NCI-H774 (cell line): ENCODE results near the gene IFNA17.
A peak's percentile ranks its signal among the peaks of the same experiment; 100 is the strongest.
"Not testable (repeated sequence)": the region's sequence is repeated elsewhere in the genome, so short reads cannot be mapped to it uniquely, and the experiment has no call there.

Experiments
- DNase-seq: peaks from one replicate; lab custom pipeline; 2025; lab: John Stamatoyannopoulos, UW

Gene IFNA17

GRCh38 chr9:21210782-21211181, 17.2 kb downstream of the IFNA17 start:
- not testable (repeated sequence) for DNase-seq

- DNase-seq = no peak
Observed at GRCh38 chr9:21210311-21210710, 17.7 kb downstream of the IFNA17 start.

GRCh38 chr9:21207043-21207442, 21.0 kb downstream of the IFNA17 start, which contains the start of gene IFNA10:
Gene IFNA10, minus strand, starts transcription at chr9:21207143. Its CDS starts 46 bp downstream, at chr9:21207097.
- DNase-seq = not testable (repeated sequence)

GRCh38 chr9:21205204-21205603, 22.8 kb downstream of the IFNA17 start:
- DNase-seq = no peak

GRCh38 chr9:21202105-21202504, 25.9 kb downstream of the IFNA17 start, which contains the start of gene IFNA7:
Gene IFNA7, minus strand, starts transcription at chr9:21202205. Its CDS starts 40 bp downstream, at chr9:21202165.
- DNase-seq = not testable (repeated sequence)

- peak; percentile 25 for DNase-seq
Observed at GRCh38 chr9:21194867-21195776, 32.9 kb downstream of the IFNA17 start.

GRCh38 chr9:21187487-21187886, 40.5 kb downstream of the IFNA17 start, which contains the start of gene IFNA4:
Gene IFNA4, minus strand, starts transcription at chr9:21187587. Its CDS starts 56 bp downstream, at chr9:21187531.
- DNase-seq = not testable (repeated sequence)

GRCh38 chr9:21182810-21183736, 44.9 kb downstream of the IFNA17 start:
- DNase-seq = peak; percentile 6
